Spleen (tissue), 7 donors: ENCODE results near the gene ANKS1B.

Experiments
- POLR2A ChIP-seq, 3 donors: fragments of 450-650 bp; IDR thresholded peaks; one replicate each; pipeline ENCODE4 v1.5.1; 2017; ENCODE audit warnings: antibody characterized with exemption in 3 of 3, mild to moderate bottlenecking in 1 of 3
- POLR2AphosphoS5 ChIP-seq, 3 donors: sonication (generic); formaldehyde crosslinking; IDR thresholded peaks; one replicate each; pipeline ENCODE4 v1.5.1; 2017; ENCODE audit warnings: antibody characterized with exemption in 3 of 3
- TF ChIP-seq, protein P1 (sequence below), 11 experiments: fragments of 200-600 bp in 7 of 11; fragments of 450-650 bp in 4 of 11; sonication (generic) in 4 of 11; IDR thresholded peaks in 8 of 11; conservative IDR thresholded peaks in 3 of 11; 1 replicate in 7 of 11; 2 replicates in 4 of 11; pipeline versions ENCODE4 v1.4.0 to v1.8.0; 2016 to 2021; ENCODE audit warnings: antibody characterized with exemption in 11 of 11, inconsistent platforms in 4 of 11, mild to moderate bottlenecking in 1 of 11
- donor health status: DM: no; HTN: no; CAD: no; lungs with moderate emphysema.
- donor health status: DM: no; HTN: no; CAD: no.
- donor health status: DM: no; HTN: no; CAD: no.

GRCh38 chr12:99977550-99977949 lies 7.2 kb downstream of the ANKS1B start:
- TF ChIP-seq, protein P1, sequence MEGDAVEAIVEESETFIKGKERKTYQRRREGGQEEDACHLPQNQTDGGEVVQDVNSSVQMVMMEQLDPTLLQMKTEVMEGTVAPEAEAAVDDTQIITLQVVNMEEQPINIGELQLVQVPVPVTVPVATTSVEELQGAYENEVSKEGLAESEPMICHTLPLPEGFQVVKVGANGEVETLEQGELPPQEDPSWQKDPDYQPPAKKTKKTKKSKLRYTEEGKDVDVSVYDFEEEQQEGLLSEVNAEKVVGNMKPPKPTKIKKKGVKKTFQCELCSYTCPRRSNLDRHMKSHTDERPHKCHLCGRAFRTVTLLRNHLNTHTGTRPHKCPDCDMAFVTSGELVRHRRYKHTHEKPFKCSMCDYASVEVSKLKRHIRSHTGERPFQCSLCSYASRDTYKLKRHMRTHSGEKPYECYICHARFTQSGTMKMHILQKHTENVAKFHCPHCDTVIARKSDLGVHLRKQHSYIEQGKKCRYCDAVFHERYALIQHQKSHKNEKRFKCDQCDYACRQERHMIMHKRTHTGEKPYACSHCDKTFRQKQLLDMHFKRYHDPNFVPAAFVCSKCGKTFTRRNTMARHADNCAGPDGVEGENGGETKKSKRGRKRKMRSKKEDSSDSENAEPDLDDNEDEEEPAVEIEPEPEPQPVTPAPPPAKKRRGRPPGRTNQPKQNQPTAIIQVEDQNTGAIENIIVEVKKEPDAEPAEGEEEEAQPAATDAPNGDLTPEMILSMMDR (IDR thresholded peaks at IDR 0.05 in 8 of 11, conservative IDR thresholded peaks at IDR 0.05 in 3 of 11) = no peak
- no peak for TF ChIP-seq POLR2AphosphoS5 (IDR thresholded peaks at IDR 0.05)
- no peak for TF ChIP-seq POLR2A (IDR thresholded peaks at IDR 0.05)
